GM12878 (cell line): Measurements from ENCODE around the gene CAVIN4. TPM values are rescaled to one million over a fixed set of nuclear protein-coding genes. Genes with fewer than 3 reads are reported as not detected.

Source experiments
- ATAC-seq: fragments of 200-7000 bp; cut with Tn5 transposase; 3 replicates; pipeline ENCODE4 v1.9.1; 2020; ENCODE audit warnings: mild to moderate bottlenecking, moderate library complexity
- BruUV-seq: library from RNA; stranded (reverse); fragments of 400-500 nt; replicated peaks from 2 replicates; lab custom pipeline; 2021; lab: Mats Ljungman, UMichigan
- CTCF ChIA-PET: fragments of 300-600 bp; sonication (Branson Sonifier 250); formaldehyde crosslinking; extraction: SDS; loops from one replicate; lab custom pipeline; 2021; ENCODE audit warnings: inconsistent platforms; lab: Yijun Ruan, JAX
- POLR2A ChIA-PET: fragments of 350-600 bp; formaldehyde crosslinking; extraction: SDS; loops from one replicate; lab custom pipeline; 2021; ENCODE audit warnings: inconsistent platforms; lab: Charles Lee
- RAD21 ChIA-PET: fragments of 300-600 bp; sonication (Branson Sonifier 250); formaldehyde crosslinking; loops from one replicate; lab custom pipeline; 2023; ENCODE audit warnings: antibody characterized with exemption; ENCODE audit not compliant: unreplicated experiment; lab: Charles Lee
- SMC1A ChIA-PET: fragments of 300-600 bp; sonication (Branson Sonifier 250); formaldehyde crosslinking; loops from one replicate; lab custom pipeline; 2023; ENCODE audit not compliant: unreplicated experiment, uncharacterized antibody; lab: Charles Lee
- DNase-seq: peaks from one replicate; pipeline ENCODE4 v3.0.0-alpha.2; 2011; ENCODE audit warnings: low read depth, low spot score
- FAIRE-seq: peaks from 3 replicates; lab custom pipeline; 2011; peaks lifted over from hg19 to GRCh38; lab: Jason Lieb, UNC
- H2AFZ ChIP-seq: 2 replicates; pipeline ENCODE4 v1.6.0; 2011; ENCODE audit warnings: low read depth, low read length, control low read depth; ENCODE audit not compliant: control insufficient read depth
- H3K27ac ChIP-seq: 2 replicates; pipeline ENCODE4 v1.5.1; 2011; ENCODE audit warnings: control low read depth; ENCODE audit not compliant: control insufficient read depth, insufficient read depth
- H3K27me3 ChIP-seq, 2 experiments: replicated peaks in 1 of 2; 2 replicates each; pipeline versions ENCODE4 v1.6.0 to v1.6.1; 2011; ENCODE audit warnings: low read length in 1 of 2; ENCODE audit not compliant: control insufficient read depth in 2 of 2, insufficient read depth in 2 of 2
- H3K36me3 ChIP-seq, 2 experiments: 2 replicates each; pipeline ENCODE4 v1.5.1; 2011; ENCODE audit warnings: low read length in 1 of 2; ENCODE audit not compliant: control insufficient read depth in 2 of 2, insufficient read depth in 2 of 2
- H3K4me1 ChIP-seq: 2 replicates; pipeline ENCODE4 v1.6.1; 2011; ENCODE audit warnings: mild to moderate bottlenecking, low read length, moderate library complexity, mixed read lengths; ENCODE audit not compliant: control insufficient read depth, insufficient read depth
- H3K4me2 ChIP-seq: 2 replicates; pipeline ENCODE4 v1.6.0; 2011; ENCODE audit warnings: control low read depth; ENCODE audit not compliant: control insufficient read depth, insufficient read depth
- H3K4me3 ChIP-seq: fragments of 200-600 bp; sonication (generic); 2 replicates; pipeline ENCODE4 v1.5.1; 2016
- H3K79me2 ChIP-seq: 2 replicates; pipeline ENCODE4 v1.6.0; 2011; ENCODE audit warnings: low read length; ENCODE audit not compliant: control insufficient read depth, insufficient read depth
- H3K9ac ChIP-seq: 2 replicates; pipeline ENCODE4 v1.8.0; 2011; ENCODE audit warnings: low read length, control low read depth, mixed read lengths; ENCODE audit not compliant: control insufficient read depth, insufficient read depth
- H3K9me3 ChIP-seq: replicated peaks from 3 replicates; pipeline ENCODE4 v1.5.1; 2011; ENCODE audit warnings: mild to moderate bottlenecking, low read length; ENCODE audit not compliant: control insufficient read depth, insufficient read depth
- H4K20me1 ChIP-seq: 2 replicates; pipeline ENCODE4 v1.6.0; 2011; ENCODE audit not compliant: control insufficient read depth, insufficient read depth
- CBFB ChIP-seq: IDR thresholded peaks from 2 replicates; pipeline ENCODE4 v1.6.1; 2016; ENCODE audit warnings: antibody characterized with exemption, low read depth
- CEBPB ChIP-seq, 2 experiments: fragments of 150-350 bp in 1 of 2; IDR thresholded peaks; 2 replicates each; pipeline ENCODE4 v1.6.1; 2012 to 2014; ENCODE audit warnings: low read depth in 2 of 2, low read length in 2 of 2, borderline replicate concordance in 1 of 2, inconsistent platforms in 1 of 2
- CHD1 ChIP-seq: IDR thresholded peaks from 2 replicates; pipeline ENCODE4 v1.6.1; 2012; ENCODE audit warnings: low read depth, low read length, improper control_type of control experiment
- JUNB ChIP-seq: IDR thresholded peaks from 2 replicates; pipeline ENCODE4 v1.6.1; 2016; ENCODE audit warnings: antibody characterized with exemption, mild to moderate bottlenecking
- JUND ChIP-seq: IDR thresholded peaks from 2 replicates; pipeline ENCODE4 v1.6.1; 2012; ENCODE audit warnings: low read depth, mild to moderate bottlenecking, low read length, improper control_type of control experiment, moderate library complexity
- LARP7 ChIP-seq: fragments of 450-650 bp; IDR thresholded peaks from 2 replicates; pipeline ENCODE4 v1.6.1; 2017; ENCODE audit warnings: mild to moderate bottlenecking
- NR2C2 ChIP-seq: IDR thresholded peaks from 2 replicates; pipeline ENCODE4 v1.6.1; 2011; ENCODE audit warnings: borderline replicate concordance, low read depth; ENCODE audit not compliant: control insufficient read depth, insufficient read length
- NRF1 ChIP-seq: conservative IDR thresholded peaks from 2 replicates; pipeline ENCODE4 v1.6.1; 2011; ENCODE audit warnings: mild to moderate bottlenecking, low read depth, low read length, improper control_type of control experiment
- SP1 ChIP-seq: IDR thresholded peaks from one replicate; pipeline ENCODE4 v1.6.1; 2011; ENCODE audit warnings: low read depth, low read length
- WGBS: methylation state at CpG from one replicate; pipeline ENCODE4 v1.1.6; 2016; ENCODE audit warnings: low lambda C conversion rate; ENCODE audit not compliant: insufficient replicate concordance, insufficient coverage; ENCODE audit errors: missing lambda C conversion rate; 5-methylcytosine and 5-hydroxymethylcytosine counted together
- in situ Hi-C: fragments of 300-500 bp; cut with MboI; formaldehyde crosslinking; loops from 9 replicates; pipeline ENCODE4 v1.14.3; 2018; ENCODE audit warnings: mixed read lengths
- intact Hi-C: fragments of 100-400 bp; cut with micrococcal nuclease; formaldehyde crosslinking; loops from one replicate; pipeline ENCODE4 v1.14.2; 2022; ENCODE audit not compliant: unreplicated experiment
- polyA plus RNA-seq, 11 experiments: library from polyadenylated mRNA; depleted of rRNA in 4 of 11; unstranded in 6 of 11; stranded (reverse) in 5 of 11; fragments of >200 nt; fragmentation: Nextera tagmentation in 4 of 11; fragmentation: Illumina TruSeq in 1 of 11; extraction: Ambion mirVana in 4 of 11; extraction: Trizol in 1 of 11; gene quantifications; 1 replicate in 1 of 11; 2 replicates in 10 of 11; pipeline versions ENCODE4 v1.2.1 to v1.2.3, GENCODE V29; 2011 to 2016; ENCODE audit warnings: inconsistent platforms in 2 of 11, missing spikeins in 2 of 11, low read depth in 1 of 11
- total RNA-seq, 4 experiments: library from RNA; depleted of rRNA in 3 of 4; stranded (reverse); fragments of >200 nt in 3 of 4; fragmentation: Illumina TruSeq in 1 of 4; extraction: Trizol in 1 of 4; gene quantifications; 2 replicates each; pipeline versions ENCODE4 v1.2.1 to v1.2.3, GENCODE V29; 2013 to 2021

The CAVIN4 gene
- total and polyA plus RNA-seq, 10 of the 15 experiments (the other 5 are each of a cell fraction or from before 2014, with no cell fraction given): 0.04 to 0.13 (median 0.08) TPM; not detected in 3

DNA sequence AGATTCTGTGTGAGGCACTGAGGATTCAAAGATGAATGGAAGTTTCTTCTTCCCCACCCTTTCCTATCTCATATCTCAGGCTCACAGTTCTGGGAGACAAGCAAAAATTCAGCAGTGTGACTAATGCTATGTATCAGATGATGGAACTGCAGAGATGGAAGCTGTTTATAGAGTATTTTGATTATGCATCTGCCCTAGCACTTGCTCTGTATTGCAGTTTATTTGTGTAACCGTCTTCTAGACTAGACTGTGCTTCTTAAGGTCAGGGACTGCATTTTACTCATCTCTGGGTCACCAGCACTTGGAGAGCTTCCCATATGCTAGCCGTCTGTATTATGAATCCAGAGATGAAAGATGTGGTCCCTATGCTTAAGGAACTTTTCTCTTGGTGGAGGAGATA lies 12.6 kb downstream of the CAVIN4 start:
- no peak for ATAC-seq
- BruUV-seq: no TSS peak
- RAD21 ChIA-PET: no interaction called here
- in situ Hi-C loops: loop anchor here (25.0 kb wide), 1 partner anchor 578 kb away; no protein-coding TSS in a partner anchor
- SMC1A ChIA-PET: interaction anchor here (1.5 kb wide), 1 partner anchor 9 kb away, joined by 3 read pairs; no protein-coding TSS in a partner anchor
- WGBS: 39% methylated on average over 2 of the region's 2 CpGs
- Histone ChIP-seq H3K4me3 (no peak overlapping the region), H3K9ac (no peak overlapping the region), H3K27me3 (no peaks in the 10 kb centered on the region; a peak in 1 of 4 replicates), H3K36me3 (no peaks in the 10 kb centered on the region), H3K4me2 (no peak overlapping the region), H2AFZ (no peak overlapping the region), H3K27ac (no peak overlapping the region), H3K4me1 (no peaks in the 10 kb centered on the region), H3K79me2 (no peaks in the 10 kb centered on the region), H4K20me1 (no peaks in the 10 kb centered on the region), H3K9me3 (no peaks in the 10 kb centered on the region)
- intact Hi-C loops: loop anchor here (10.0 kb wide), 2 partner anchors 156 to 366 kb away; no protein-coding TSS in a partner anchor
- CTCF ChIA-PET: interaction anchor here (0.6 kb wide), 1 partner anchor 954 kb away, joined by 4 read pairs; no protein-coding TSS in a partner anchor
- POLR2A ChIA-PET: no interaction called here
- FAIRE-seq: no peak
- TF ChIP-seq NRF1: no peak
- no peak for TF ChIP-seq JUND
- no peak for TF ChIP-seq NR2C2
- TF ChIP-seq CHD1: no peak
- no peak for DNase-seq

DNA sequence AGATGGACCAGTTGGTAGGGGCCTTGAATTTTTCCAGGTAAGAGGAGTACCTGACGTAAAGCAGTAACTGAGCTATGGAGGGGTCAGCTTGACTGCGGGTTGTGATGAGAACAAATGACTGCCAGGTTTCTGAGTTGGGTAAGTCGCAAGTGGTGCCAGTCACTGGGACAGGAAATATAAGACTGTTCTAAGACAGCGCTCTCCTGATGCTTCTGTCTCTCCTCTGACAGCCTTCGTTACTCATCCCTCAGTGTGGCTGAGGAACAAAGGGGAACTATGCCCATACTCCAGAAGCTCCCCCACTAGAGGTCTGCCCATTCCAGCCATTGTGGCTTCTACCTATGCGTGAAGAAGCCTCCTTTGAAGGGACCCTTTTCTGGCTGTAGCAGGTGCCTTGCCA lies 13.3 kb downstream of the CAVIN4 start:
- FAIRE-seq: no peak
- in situ Hi-C loops: loop anchor here (25.0 kb wide), 1 partner anchor 579 kb away; no protein-coding TSS in a partner anchor

More for the DNA sequence above, 13.3 kb downstream of the CAVIN4 start:
- H2AFZ ChIP-seq: no peak overlapping the region
- ChIA-PET SMC1A (no interaction called here), CTCF (interaction anchor here (1.3 kb wide), 1 partner anchor 11 kb away, joined by 5 read pairs; no protein-coding TSS in a partner anchor), POLR2A (no interaction called here), RAD21 (no interaction called here)
- no peak overlapping the region for H3K9ac ChIP-seq
- H3K4me3 ChIP-seq: no peak overlapping the region
- TF ChIP-seq LARP7 (no peak), SP1 (no peak), CBFB (no peak), CEBPB (IDR thresholded peaks at IDR 0.05; ENCODE audit: borderline replicate concordance in 1 of 2, low read depth in 2 of 2, low read length in 2 of 2) (no peak), JUNB (no peak)
- no peaks in the 10 kb centered on the region for H3K79me2 ChIP-seq
- H3K36me3 ChIP-seq: no peaks in the 10 kb centered on the region
- H3K9me3 ChIP-seq: no peaks in the 10 kb centered on the region
- no TSS peak for BruUV-seq
- H3K4me1 ChIP-seq: no peaks in the 10 kb centered on the region
- H3K27me3 ChIP-seq: no peaks in the 10 kb centered on the region; a peak in 1 of 4 replicates
- no peak for DNase-seq
- H3K4me2 ChIP-seq: no peak overlapping the region
- intact Hi-C loops: loop anchor here (10.0 kb wide), 2 partner anchors 156 to 366 kb away; no protein-coding TSS in a partner anchor
- ATAC-seq: no peak
- H3K27ac ChIP-seq: no peak overlapping the region
- WGBS: 63% methylated on average over 6 of the region's 6 CpGs
- no peaks in the 10 kb centered on the region for H4K20me1 ChIP-seq
